ENCODE measurements around the gene GUCA1C.

DNA sequence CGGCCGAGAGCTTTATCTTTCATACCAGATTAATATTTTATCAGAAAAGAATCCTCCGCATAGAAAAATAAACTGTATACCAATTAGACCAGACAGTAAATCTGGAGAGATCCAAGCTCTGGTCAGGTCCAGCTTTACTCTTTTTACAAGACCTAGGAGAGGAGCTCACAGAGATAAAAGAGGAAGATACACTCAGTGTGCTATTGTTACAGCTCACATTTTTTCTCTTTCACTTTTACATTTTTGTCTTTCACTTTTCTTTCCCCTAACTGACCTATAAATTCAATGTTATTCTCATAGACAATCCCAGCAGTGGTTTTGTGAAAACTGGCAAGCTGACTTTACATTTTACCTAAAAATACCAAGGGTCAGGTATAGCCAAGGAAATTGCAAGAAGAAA, 55.8 kb downstream of the GUCA1C start:
- TF ChIP-seq, protein P1, sequence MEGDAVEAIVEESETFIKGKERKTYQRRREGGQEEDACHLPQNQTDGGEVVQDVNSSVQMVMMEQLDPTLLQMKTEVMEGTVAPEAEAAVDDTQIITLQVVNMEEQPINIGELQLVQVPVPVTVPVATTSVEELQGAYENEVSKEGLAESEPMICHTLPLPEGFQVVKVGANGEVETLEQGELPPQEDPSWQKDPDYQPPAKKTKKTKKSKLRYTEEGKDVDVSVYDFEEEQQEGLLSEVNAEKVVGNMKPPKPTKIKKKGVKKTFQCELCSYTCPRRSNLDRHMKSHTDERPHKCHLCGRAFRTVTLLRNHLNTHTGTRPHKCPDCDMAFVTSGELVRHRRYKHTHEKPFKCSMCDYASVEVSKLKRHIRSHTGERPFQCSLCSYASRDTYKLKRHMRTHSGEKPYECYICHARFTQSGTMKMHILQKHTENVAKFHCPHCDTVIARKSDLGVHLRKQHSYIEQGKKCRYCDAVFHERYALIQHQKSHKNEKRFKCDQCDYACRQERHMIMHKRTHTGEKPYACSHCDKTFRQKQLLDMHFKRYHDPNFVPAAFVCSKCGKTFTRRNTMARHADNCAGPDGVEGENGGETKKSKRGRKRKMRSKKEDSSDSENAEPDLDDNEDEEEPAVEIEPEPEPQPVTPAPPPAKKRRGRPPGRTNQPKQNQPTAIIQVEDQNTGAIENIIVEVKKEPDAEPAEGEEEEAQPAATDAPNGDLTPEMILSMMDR (IDR thresholded peaks at IDR 0.05) = no peak
- TF ChIP-seq POLR2A (IDR thresholded peaks at IDR 0.05) = no peak

All from esophagus squamous epithelium (tissue), 4 donors.